ENCODE data around the gene ETV3L. TPM values are rescaled to one million over a fixed set of nuclear protein-coding genes. Genes with fewer than 3 reads are reported as not detected.

The ETV3L gene
- total RNA-seq, 4 donors from 2014 or later = not detected

DNA sequence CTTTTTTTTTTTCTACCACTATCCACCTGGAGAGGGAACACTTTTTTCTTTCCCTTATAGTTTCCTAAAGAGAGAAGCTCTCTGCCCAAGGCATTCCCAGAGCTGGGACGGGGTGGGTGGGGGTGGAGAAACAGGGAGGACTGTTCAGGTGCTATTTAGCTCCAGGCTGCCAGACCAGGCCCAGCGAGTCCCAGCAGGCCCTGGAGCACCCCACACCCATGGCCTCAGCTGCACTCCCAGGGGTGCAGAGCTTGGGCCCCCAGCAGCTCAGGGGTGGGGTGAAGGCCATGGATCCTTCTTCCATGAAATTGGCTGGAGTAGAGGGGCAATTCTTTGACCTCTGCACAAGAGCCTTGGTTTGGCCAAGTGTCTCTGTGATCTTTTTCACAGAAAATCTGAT, 4.1 kb downstream of the ETV3L start:
- H3K9me3 ChIP-seq = no peaks in the 10 kb centered on the region
- H3K27me3 ChIP-seq = no peaks in the 10 kb centered on the region
- H3K4me3 ChIP-seq = no peak overlapping the region
- no peak overlapping the region for H3K27ac ChIP-seq
- no peak for ATAC-seq
- in situ Hi-C loops (cut with MboI; ENCODE audit: low sequenced_read_pairs in 4 of 4) = loop anchor here in 1 of 4 donors (5.0 kb wide), 1 partner anchor 67 kb away; no protein-coding TSS in a partner anchor
- intact Hi-C loops (cut with DNase I; ENCODE audit: low total_unique reads) = no loop called here
- no peak for TF ChIP-seq POLR2A (IDR thresholded peaks at IDR 0.05)
- TF ChIP-seq, protein P1, sequence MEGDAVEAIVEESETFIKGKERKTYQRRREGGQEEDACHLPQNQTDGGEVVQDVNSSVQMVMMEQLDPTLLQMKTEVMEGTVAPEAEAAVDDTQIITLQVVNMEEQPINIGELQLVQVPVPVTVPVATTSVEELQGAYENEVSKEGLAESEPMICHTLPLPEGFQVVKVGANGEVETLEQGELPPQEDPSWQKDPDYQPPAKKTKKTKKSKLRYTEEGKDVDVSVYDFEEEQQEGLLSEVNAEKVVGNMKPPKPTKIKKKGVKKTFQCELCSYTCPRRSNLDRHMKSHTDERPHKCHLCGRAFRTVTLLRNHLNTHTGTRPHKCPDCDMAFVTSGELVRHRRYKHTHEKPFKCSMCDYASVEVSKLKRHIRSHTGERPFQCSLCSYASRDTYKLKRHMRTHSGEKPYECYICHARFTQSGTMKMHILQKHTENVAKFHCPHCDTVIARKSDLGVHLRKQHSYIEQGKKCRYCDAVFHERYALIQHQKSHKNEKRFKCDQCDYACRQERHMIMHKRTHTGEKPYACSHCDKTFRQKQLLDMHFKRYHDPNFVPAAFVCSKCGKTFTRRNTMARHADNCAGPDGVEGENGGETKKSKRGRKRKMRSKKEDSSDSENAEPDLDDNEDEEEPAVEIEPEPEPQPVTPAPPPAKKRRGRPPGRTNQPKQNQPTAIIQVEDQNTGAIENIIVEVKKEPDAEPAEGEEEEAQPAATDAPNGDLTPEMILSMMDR (IDR thresholded peaks at IDR 0.05 in 4 of 5, conservative IDR thresholded peaks at IDR 0.05 in 1 of 5) = no peak
- no peak for DNase-seq
- no peaks in the 10 kb centered on the region for H3K36me3 ChIP-seq
- no peaks in the 10 kb centered on the region for H3K4me1 ChIP-seq

DNA sequence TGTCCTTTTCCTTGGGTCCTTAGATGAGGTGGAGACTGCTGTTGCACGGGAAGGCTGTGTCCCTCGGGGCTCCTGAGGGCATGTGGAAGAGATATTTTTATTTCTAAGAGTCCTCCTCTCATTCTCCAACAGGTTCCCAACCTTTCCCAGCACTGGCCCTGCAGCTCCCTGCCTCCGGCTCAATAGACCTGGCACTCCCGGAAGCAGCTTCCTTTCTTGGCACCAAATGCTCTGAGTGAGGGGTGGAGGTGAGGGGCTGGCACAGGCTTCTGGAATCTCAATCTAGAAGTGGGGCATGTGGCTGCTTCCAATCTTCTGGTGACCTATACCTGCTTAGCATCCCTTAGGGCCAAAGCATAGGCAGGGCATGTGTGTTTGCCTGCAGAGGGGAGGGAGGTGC, 4.5 kb downstream of the ETV3L start:
- in situ Hi-C loops (cut with MboI; ENCODE audit: low sequenced_read_pairs in 4 of 4) = loop anchor here in 1 of 4 donors (5.0 kb wide), 1 partner anchor 67 kb away; no protein-coding TSS in a partner anchor
- Histone ChIP-seq H3K9me3 (no peaks in the 10 kb centered on the region), H3K36me3 (no peaks in the 10 kb centered on the region), H3K4me1 (no peaks in the 10 kb centered on the region), H3K27ac (no peak overlapping the region), H3K27me3 (no peaks in the 10 kb centered on the region), H3K4me3 (no peak overlapping the region)
- intact Hi-C loops (cut with DNase I; ENCODE audit: low total_unique reads) = no loop called here
- DNase-seq (no peak), ATAC-seq (no peak)
- TF ChIP-seq, protein P1 (IDR thresholded peaks at IDR 0.05 in 4 of 5, conservative IDR thresholded peaks at IDR 0.05 in 1 of 5) = no peak
- no peak for TF ChIP-seq POLR2A (IDR thresholded peaks at IDR 0.05)

DNA sequence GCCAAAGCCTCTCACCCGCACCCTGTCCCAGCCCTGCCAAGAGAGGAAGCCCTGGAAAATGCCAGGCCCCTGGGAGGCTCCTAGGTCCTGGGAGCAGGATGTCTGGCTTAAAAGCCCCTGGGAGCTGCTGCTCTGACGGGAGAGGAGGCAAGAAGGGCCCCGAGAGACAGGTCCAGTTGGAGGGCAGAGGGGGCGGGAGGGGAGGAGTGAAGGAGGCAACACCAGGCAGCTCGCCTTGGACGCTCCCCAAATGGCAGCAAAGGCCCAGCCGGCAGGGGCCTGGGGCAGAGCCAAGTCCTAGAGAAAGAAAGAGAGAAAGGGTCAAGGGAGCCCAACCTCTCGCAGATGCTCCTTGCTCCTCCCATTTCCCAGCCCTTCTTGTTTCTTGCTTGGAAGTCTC, 6.8 kb downstream of the ETV3L start:
- Histone ChIP-seq H3K4me1 (no peaks in the 10 kb centered on the region), H3K27me3 (no peaks in the 10 kb centered on the region), H3K4me3 (no peak overlapping the region), H3K9me3 (no peaks in the 10 kb centered on the region), H3K27ac (peak overlapping the region in 1 of 4 donors; percentile 34), H3K36me3 (no peaks in the 10 kb centered on the region)
- peak in 1 of 2 donors; percentile 26 for DNase-seq
- intact Hi-C loops (cut with DNase I; ENCODE audit: low total_unique reads) (no loop called here), in situ Hi-C loops (cut with MboI; ENCODE audit: low sequenced_read_pairs in 4 of 4) (loop anchor here in 3 of 4 donors (5.0 kb wide), 2 partner anchors 59 to 69 kb away; no protein-coding TSS in a partner anchor)
- peak in 1 of 2 donors; percentile 40 for ATAC-seq
- no peak for TF ChIP-seq POLR2A (IDR thresholded peaks at IDR 0.05)
- TF ChIP-seq, protein P1 (IDR thresholded peaks at IDR 0.05 in 4 of 5, conservative IDR thresholded peaks at IDR 0.05 in 1 of 5) = no peak

DNA sequence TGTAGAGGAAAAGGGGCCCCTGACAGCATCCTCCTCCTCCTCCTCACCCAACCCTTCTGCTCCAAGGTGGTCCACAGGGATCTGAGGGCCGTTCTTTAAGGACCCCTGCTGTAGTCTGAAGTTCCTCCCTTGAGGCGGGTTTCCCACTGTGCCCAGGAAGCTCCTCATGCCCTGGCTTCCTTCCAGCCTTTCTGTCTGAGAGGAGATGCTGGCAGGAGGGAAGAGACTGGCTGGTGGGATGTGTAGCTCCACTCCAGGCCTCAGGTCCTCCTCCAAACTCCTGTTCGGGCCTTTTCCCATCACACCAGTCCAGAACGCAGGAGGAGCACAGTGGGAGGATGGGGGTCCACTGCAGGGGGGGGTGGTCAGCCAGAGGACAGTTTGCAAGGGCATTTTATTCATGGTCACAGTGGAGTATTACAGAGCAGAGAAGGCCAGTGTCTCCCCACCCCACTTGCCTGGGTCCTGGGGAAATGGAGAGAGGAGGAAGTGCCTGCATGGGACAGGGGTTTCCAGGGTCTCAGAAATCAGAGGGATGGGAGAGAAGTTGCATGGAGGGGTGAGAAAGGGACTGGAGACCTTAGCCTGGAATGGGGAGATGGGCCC, 7.8 kb downstream of the ETV3L start:
- intact Hi-C loops (cut with DNase I; ENCODE audit: low total_unique reads) = no loop called here
- ATAC-seq (no peak), DNase-seq (no peak)
- no peaks in the 10 kb centered on the region for H3K36me3 ChIP-seq
- TF ChIP-seq POLR2A (IDR thresholded peaks at IDR 0.05) = no peak
- TF ChIP-seq, protein P1 (IDR thresholded peaks at IDR 0.05 in 4 of 5, conservative IDR thresholded peaks at IDR 0.05 in 1 of 5) = no peak
- no peaks in the 10 kb centered on the region for H3K4me1 ChIP-seq
- in situ Hi-C loops (cut with MboI; ENCODE audit: low sequenced_read_pairs in 4 of 4) = loop anchor here in 3 of 4 donors (5.0 kb wide), 2 partner anchors 61 to 71 kb away; no protein-coding TSS in a partner anchor
- H3K4me3 ChIP-seq = no peak overlapping the region
- no peak overlapping the region for H3K27ac ChIP-seq
- no peaks in the 10 kb centered on the region for H3K9me3 ChIP-seq
- H3K27me3 ChIP-seq = no peaks in the 10 kb centered on the region

Data from gastrocnemius medialis (tissue), 4 donors.